COLO829 (cell line): ENCODE measurements around the gene FAM81A.
A peak's percentile ranks its signal among the peaks of the same experiment; 100 is the strongest.
"Not testable (repeated sequence)": the region's sequence is repeated elsewhere in the genome, so short reads cannot be mapped to it uniquely, and the experiment has no call there.

Experiments
- DNase-seq: peaks from one replicate; pipeline ENCODE4 v3.0.0; 2012; ENCODE audit warnings: low spot score

FAM81A gene

DNA sequence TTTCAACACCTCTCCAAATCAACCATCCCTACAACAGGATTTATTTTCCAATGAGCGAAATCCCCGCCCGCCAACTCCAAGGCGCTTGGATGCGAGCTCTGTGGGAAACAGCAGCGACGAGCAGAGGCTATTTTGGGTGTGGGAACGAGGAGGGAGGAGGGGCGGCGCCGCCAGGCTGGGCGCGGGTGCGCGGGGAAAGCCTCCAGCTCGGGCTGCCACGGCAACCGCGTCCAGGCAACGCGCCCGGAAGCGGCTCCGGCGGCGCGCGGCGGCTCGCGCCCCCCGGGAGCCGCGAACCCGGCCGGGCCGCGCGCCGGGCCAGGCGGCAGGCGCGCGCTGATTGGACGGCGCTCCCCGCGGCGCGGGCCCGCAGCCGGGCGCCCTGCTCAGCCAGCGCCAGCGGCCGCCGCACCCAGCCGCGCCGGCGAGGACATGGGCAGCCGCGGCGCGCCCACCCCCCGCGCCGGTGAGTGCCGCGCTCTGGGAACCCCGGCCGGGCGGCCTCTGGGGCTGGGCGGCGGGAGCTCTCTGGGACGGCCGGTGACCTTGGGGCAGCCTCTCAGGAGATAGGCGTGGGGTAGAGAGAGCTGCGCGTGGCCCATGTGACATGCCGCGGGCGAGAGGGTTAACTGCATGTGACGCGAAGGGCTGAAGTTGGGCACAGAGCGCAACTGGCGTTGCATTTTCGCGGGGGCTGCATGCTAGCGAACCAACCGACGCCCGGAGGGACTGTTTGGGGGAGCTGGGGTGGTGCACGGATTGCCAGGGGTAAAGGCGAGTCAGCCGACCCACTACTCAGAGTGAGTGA lies at the start of gene FAM81A:
Gene FAM81A (plus strand): TSS at position 370 of the 808 bp plus-strand sequence. CDS start 20,441 bp downstream, outside the sequence.
- DNase-seq: peak; percentile 26

DNA sequence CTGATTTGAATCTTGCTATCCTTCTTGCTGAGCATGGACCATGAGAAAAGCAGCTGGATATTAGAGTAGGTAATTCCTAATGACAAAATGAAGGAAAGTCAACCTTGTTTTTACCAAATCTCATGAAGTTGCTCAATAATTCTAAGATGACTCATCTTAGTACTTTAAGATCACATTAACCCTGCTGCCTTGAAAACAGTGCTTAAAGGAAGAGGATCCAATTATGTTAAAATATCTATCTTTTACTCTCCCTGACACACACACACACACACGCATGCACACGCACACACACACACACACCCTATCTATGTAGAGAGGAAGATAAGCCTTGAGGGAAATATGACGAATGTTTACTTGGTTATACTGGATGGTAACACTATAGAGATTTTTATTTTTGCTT lies 49.3 kb upstream of the FAM81A start:
- DNase-seq: no peak

GRCh38 chr15:59392299-59392698 lies 45.7 kb upstream of the FAM81A start:
- DNase-seq: no peak

GRCh38 chr15:59394166-59394661 lies 43.8 kb upstream of the FAM81A start:
- DNase-seq: no peak

- DNase-seq: no peak
Measured at GRCh38 chr15:59396211-59396610, 41.8 kb upstream of the FAM81A start.

DNA sequence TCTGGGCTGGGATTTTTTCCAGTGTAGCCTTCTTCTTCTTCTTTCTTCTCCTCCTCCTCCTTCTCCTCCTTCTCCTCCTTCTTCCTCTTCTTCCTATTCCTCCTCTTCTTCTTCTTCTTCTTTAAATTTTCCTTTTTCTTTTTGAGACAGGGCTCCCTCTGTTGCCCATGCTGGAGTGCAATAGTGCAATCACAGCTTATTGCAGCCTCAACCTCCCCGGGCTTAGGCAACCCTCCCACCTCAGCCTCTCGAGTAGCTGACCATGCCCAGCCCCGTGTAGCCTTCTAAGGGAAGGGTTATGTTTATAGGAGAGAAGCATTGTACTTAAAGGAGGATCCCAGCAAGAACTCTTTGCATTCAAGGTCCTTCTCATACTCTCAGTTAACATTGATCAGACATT lies 41.3 kb upstream of the FAM81A start:
- DNase-seq: no peak

- DNase-seq: no peak
Measured at GRCh38 chr15:59398220-59398619, 39.8 kb upstream of the FAM81A start.

DNA sequence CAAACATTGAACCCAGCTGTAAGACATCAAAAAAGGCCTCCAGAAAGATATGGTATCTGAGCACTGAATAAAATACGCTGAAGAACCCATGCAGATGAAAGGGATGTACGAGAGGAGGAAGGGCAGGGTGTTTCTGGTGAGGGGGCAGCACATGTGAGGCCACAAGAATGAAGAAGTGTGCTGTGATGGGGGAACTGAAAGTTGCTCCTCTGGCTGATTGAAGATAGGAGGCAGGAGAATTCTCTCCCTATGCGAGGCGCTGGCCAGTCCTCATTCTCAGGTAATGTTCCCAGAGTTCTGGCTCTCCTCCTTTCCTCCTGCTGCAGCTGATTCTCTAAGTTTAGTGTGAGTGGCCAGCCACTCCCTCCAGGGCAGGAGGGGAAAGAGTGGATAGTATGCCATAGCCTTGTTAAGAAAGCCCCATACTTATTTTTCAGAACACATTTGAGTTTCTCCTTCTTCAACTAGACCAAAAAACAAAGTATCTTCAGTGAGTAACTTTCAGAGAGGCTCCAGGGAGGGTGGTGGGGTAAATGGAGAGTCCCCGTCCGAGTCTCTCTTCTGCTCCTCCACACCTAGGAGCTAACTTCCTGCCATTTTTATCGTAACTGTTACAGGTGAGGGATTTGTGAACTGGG lies 38.4 kb upstream of the FAM81A start:
- DNase-seq: no peak

- DNase-seq: no peak
Measured at GRCh38 chr15:59400103-59400813, 37.7 kb upstream of the FAM81A start.

DNA sequence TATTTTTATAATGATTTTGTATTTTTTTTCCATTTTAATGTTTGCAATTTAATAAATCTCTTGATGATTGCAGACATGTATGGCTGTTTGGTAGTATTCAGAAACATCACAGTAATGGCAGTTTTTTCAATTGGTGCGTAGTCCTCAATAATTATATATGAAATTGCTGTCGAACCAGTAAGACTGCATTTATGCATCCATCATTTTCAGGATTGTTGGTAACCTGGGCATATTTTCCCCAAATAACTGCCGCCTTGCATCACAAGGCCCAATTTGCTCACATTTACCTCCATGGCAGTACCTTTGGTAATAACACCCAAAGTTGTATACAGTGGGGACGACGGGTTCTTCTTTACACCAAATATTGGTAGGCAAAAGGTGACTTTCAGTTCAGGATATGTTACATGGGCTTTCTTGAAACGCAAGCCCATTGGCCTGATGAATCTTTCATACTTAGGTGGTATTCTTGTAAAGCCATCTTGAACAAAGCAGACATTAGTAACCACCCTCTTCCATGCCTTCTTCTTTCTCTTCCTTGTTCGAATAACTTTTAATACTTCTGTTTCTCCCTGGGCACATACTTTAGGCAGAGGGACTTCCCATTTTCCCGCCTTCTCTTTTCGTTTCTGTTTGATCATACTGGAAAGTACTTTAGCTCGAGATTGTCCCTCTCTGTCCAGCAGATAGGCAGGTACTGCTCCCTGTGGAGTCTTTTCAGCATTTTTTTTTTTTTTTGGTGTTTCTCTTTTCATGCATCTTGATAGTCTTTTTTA lies 36.7 kb upstream of the FAM81A start:
- DNase-seq: not testable (repeated sequence)

DNA sequence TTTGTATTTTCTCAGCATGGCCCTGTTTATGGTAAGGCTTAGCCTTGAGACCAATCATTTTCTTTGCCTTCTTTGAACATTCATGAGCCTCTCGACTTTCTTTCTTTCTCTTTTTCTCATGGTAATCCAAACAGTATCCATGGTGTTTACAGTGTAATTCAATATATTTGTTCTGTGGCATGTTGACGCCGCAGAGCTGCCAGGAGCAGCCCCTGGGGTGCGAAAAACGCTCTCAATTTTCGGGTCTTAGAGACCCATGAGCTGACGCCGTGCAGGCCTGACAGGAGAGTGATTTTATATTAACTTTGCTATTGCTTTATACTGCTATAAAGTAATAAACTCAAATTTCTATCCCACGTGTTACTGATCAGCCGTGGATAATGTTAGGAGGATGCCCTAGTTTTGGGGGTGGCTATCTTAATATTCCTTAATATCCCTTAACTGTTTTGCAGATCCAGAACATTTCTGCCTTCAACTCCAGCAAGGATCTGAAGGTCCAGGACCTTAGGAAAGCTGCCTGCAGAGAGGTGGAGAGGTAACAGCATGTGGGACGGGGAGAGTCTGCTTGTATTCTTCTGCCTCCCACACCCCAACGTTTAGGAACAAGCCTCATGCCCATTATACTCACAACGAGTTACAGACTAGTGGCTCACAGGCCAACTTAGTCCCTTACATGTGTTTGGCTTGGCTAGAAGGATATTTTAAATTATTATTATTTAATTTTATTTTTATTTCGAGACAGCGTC lies 36.0 kb upstream of the FAM81A start:
- DNase-seq: no peak

- DNase-seq: no peak
Measured at GRCh38 chr15:59405079-59405478, 32.9 kb upstream of the FAM81A start.

- DNase-seq: no peak
Measured at GRCh38 chr15:59406446-59406845, 31.5 kb upstream of the FAM81A start.

GRCh38 chr15:59407946-59408345 lies 30.0 kb upstream of the FAM81A start:
- DNase-seq: no peak

- no peak for DNase-seq
Measured at GRCh38 chr15:59410391-59410896, 27.5 kb upstream of the FAM81A start.

DNA sequence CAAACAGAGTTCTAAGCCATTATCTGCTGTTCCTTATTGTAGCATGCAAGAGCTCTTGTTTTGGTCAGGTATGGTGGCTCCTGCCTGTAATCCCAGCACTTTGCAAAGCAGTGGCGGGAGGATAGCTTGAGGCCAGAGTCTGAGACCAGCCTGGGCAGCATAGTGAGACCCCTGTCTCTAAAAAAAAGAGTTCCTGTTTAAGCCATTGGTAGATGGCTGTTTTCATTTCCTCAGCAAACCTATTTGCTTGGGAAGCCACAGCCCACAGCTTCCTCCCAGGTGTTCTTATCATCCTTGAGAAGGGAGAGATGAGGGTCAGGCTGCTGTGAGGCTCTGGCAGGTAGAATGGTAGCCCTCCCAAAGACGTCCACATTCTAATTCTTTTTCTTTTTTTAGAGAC lies 24.4 kb upstream of the FAM81A start:
- DNase-seq: no peak

GRCh38 chr15:59416816-59417215 lies 21.2 kb upstream of the FAM81A start:
- DNase-seq: no peak

DNA sequence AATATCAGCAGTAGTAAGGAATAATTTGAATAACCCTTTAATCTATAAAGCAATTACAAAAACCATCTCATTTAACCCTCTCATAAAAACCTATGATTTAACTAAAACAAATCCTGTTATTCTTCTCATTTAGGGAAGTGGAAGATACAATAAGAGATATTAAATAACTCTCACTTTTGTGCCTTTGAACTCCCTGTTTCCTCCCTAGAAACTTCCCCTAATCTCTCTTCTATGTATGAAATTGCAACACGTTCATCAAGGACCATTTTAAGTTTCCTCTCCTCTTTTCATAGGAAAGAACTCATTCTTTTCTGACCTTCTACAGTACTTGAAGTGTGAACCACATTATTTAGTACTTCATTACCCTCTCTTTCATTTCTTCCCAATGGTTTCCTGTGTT lies 18.8 kb upstream of the FAM81A start:
- no peak for DNase-seq

- DNase-seq: no peak
Measured at GRCh38 chr15:59420108-59420507, 17.9 kb upstream of the FAM81A start.

DNA sequence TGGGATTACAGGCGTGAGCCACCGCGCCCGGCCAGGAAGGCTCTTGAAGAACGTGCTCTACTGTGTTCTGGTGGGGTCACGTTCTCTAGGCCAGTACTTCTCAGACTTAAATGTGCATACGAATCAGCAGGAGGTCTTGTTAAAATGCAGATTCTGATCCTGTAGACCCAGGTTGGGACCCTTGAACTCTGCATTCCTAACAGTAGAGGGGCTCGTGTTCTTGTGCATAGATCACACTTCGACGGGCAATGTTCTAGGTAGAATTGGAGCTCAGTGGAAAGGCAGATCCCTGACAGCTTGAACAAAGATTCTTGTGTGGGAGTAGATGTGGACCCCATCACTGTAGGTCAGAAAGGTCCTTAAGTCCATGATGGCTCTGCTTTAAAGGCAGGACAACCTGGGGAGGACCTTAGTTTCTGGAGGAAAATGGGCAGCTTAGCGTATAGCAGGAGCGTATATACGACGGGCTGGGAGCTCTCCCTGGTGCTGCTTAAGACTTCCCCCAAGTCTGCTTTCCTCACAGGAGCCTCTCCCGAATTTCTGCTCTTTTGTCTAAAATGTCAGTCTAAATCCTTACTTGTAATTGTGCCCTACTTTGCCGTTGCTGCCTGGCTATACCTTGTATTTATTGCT lies 16.9 kb upstream of the FAM81A start:
- DNase-seq: no peak

DNA sequence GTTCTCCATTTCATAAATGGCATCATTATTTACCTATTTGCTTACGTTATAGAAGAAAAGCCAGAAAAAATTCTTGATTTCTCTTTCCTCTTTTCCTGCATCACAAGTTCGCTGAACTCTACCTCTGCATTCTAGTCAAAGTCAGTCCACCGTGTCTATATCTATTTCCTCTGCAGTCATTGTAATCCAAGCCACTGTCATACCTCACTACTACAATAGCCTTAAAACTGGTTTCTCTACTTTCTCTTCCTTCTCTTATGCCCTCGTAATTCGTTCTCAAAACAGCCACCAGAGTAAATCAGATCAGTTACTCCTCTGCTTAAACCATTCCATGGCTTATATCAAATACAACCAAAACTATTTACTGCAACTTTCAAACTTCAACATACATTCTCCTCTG lies 13.4 kb upstream of the FAM81A start:
- DNase-seq: no peak
